Fibroblast of villous mesenchyme (primary cell): ENCODE measurements around the gene ZCCHC10. TPM values are rescaled to one million over a fixed set of nuclear protein-coding genes. Genes with fewer than 3 reads are reported as not detected.
A peak's percentile ranks its signal among the peaks of the same experiment; 100 is the strongest.
"Not testable (repeated sequence)": the region's sequence is repeated elsewhere in the genome, so short reads cannot be mapped to it uniquely, and the experiment has no call there.

Experiments
- DNase-seq: peaks from one replicate; pipeline ENCODE4 v3.0.0-alpha.2; 2010; ENCODE audit warnings: low read depth
- H3K4me3 ChIP-seq: 2 replicates; pipeline ENCODE4 v1.5.1; 2011; ENCODE audit warnings: low read depth, mild to moderate bottlenecking, low read length
- total RNA-seq: library from RNA; depleted of rRNA; stranded (reverse); fragments of >200 nt; gene quantifications from 2 replicates; pipeline ENCODE4 v1.2.3, GENCODE V29; 2012
- TF ChIP-seq, protein P1 (sequence below): IDR thresholded peaks from 2 replicates; pipeline ENCODE4 v1.5.1; 2012; ENCODE audit warnings: low read depth, mild to moderate bottlenecking, low read length; ENCODE audit not compliant: insufficient read depth

Gene ZCCHC10
- total RNA-seq, 1 donor = 25.5 TPM

DNA sequence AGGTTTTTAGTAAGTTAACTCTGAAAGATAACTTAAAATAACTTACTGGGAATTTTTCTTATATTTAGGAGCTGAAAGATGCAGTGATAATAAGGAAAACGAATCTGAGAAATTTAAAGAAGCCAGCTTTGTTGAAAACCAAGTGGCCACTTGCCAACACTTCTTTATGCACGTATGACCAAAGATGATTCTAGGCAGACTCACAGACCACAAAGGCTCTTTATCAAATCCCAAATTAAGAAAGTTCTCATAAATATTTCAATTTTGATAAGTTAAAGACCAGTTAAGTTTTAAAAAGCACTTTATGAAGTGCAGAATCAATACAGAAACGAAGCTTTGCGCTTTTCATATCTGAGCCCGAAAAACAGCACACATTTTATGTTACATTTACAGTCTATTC is 64.5 kb downstream of the ZCCHC10 start:
- H3K4me3 ChIP-seq = peak overlapping the region; percentile 85
- peak; percentile 80 for DNase-seq
- TF ChIP-seq, protein P1, sequence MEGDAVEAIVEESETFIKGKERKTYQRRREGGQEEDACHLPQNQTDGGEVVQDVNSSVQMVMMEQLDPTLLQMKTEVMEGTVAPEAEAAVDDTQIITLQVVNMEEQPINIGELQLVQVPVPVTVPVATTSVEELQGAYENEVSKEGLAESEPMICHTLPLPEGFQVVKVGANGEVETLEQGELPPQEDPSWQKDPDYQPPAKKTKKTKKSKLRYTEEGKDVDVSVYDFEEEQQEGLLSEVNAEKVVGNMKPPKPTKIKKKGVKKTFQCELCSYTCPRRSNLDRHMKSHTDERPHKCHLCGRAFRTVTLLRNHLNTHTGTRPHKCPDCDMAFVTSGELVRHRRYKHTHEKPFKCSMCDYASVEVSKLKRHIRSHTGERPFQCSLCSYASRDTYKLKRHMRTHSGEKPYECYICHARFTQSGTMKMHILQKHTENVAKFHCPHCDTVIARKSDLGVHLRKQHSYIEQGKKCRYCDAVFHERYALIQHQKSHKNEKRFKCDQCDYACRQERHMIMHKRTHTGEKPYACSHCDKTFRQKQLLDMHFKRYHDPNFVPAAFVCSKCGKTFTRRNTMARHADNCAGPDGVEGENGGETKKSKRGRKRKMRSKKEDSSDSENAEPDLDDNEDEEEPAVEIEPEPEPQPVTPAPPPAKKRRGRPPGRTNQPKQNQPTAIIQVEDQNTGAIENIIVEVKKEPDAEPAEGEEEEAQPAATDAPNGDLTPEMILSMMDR = no peak

DNA sequence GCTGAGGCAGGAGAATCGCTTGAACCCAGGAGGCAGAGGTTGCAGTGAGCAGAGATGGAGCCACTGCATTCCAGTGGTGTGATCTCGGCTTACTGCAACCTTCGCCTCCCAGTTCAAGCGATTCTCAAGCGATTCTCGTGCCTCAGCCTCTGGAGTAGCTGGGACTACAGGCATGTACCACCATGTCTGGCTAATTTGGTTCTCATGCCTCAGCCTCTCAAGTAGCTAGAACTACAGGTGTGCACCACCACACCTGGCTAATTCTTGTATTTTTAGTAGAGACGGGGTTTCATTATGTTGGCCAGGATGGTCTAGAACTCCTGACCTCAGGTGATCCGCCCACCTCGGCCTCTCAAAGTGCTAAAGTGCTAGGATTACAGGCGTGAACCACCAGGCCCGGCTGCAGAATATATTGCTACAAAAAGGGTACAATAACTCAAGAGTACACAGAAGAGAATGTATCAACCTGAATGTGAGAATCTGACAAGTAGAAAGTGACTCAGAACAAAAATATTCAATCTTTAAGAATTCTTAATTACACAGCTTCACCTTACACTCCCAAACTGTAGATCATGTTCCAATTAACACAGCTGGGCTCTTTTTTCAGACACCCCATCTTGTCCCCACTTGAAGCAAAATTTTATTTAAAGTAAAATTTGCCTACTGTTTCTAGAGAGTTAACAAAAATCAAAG is 65.1 kb downstream of the ZCCHC10 start:
- DNase-seq = not testable (repeated sequence)
- peak overlapping the region; percentile 85 for H3K4me3 ChIP-seq

DNA sequence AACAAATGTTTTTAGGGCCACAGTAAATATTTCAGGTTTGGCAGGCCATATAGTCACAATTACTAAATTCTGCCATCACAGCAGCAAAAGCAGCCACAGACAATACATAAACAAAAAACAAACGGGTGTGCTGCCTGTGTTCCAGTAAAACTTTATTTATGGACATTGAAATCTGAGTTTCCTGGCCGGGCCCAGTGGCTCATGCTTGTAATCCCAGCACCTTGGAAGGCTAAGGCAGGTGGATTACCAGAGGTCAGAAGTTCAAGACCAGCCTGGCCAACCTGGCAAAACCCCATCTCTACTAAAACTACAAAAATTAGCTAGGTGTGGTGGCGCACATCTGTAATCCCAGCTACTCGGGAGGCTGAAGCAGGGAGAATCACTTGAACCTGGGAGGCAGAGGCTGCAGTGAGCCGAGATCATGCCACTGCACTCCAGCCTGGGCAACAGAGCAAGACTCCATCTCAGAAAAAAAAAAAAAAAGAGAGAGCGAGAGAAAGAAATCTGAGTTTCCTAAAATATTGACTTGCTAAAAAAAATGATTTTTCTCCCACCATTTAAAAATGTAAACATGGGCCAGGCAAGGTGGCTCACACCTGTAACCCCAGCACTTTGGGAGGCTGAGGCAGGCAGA is 70.1 kb downstream of the ZCCHC10 start:
- DNase-seq, H3K4me3 ChIP-seq: not testable (repeated sequence)

- no peak overlapping the region for H3K4me3 ChIP-seq
- peak; percentile 76 for DNase-seq
- TF ChIP-seq, protein P1 = no peak
Measured at GRCh38 chr5:132953710-132954109, 72.6 kb downstream of the ZCCHC10 start.

DNA sequence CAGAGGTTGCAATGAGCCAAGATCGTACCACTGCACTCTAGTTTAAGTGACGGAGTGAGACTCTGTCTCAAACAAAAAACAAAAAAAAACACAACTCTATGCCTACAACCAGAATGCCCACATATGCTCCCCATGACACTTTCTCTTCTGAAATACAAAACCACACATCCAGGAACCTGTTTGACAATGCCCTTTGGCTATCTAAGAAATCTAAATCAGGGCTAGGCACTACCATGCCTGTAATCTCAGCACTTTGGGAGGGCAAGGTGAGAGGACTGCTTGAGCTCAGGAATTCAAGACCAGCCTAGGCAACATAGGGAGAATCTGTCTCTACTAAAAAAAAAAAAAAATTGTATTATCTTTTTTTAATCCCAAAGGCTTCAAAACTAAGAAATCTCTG is 73.5 kb downstream of the ZCCHC10 start:
- no peak overlapping the region for H3K4me3 ChIP-seq
- TF ChIP-seq, protein P1 = no peak
- DNase-seq = no peak

DNA sequence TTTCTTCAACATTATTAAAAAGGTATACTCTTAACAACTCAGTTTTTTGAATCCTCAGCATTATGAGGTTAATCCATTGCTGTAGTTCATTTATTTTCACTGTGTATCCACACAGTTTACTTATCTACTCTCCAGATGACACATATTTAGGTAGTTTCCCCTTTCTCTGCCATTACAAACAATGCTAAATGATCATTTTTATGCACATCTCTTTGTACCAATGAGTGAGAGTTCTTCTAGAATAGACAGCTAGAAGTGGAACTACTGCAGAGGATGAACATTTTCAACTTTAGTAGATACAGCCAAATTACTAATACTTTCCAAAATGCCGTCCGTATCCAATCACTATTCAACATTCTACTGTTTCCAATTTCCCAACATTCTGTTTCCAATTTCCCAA is 74.5 kb downstream of the ZCCHC10 start:
- DNase-seq = no peak
- no peak overlapping the region for H3K4me3 ChIP-seq
- TF ChIP-seq, protein P1 = no peak

DNA sequence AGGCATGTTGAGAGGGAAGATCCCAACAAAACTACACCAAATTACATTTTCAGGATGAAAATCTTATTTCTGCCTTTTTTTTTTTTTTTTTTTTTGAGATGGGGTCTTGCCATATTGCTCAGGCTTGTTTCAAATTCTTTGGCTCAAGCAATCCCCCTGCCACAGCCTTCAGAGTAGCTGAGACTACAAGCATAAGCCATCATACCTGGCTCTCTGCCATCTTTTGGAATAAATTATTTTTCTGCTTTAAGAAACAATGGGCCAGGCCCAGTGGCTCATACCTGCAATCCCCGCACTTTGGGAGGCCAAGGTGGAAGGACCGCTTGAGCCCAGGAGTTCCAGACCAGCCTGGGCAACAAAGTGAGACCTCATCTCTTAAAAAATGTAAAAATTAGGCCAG is 77.2 kb downstream of the ZCCHC10 start:
- no peak overlapping the region for H3K4me3 ChIP-seq
- no peak for DNase-seq
- TF ChIP-seq, protein P1 = no peak

DNA sequence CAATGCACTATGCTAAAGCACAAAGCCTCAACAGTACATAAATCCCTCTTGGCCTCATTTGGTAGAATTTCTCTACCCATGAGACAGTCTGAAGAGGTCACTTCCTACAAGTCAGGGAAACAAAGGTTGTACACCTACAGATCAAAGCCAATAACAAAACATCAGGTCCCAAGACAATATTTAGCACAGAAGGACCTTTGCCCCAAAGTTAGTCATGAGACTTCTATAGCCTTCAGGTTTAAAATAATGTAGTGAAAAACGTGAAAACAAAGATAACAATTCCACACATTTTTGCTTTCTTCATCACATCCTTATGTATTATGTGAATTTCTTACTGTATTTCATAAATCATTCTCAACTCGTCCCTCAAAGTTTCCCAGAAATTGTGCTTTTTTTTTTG is 78.7 kb downstream of the ZCCHC10 start:
- DNase-seq = no peak
- TF ChIP-seq, protein P1 = no peak

More for the DNA sequence above, 78.7 kb downstream of the ZCCHC10 start:
- H3K4me3 ChIP-seq = no peak overlapping the region
